Iris pigment epithelial cell (primary cell): ENCODE results near the gene FMOD.
"Not testable (repeated sequence)": the region's sequence is repeated elsewhere in the genome, so short reads cannot be mapped to it uniquely, and the experiment has no call there.

Source experiments
- DNase-seq: peaks from one replicate; pipeline ENCODE4 v3.0.0-alpha.2; 2011; ENCODE audit warnings: low read depth

FMOD gene

DNA sequence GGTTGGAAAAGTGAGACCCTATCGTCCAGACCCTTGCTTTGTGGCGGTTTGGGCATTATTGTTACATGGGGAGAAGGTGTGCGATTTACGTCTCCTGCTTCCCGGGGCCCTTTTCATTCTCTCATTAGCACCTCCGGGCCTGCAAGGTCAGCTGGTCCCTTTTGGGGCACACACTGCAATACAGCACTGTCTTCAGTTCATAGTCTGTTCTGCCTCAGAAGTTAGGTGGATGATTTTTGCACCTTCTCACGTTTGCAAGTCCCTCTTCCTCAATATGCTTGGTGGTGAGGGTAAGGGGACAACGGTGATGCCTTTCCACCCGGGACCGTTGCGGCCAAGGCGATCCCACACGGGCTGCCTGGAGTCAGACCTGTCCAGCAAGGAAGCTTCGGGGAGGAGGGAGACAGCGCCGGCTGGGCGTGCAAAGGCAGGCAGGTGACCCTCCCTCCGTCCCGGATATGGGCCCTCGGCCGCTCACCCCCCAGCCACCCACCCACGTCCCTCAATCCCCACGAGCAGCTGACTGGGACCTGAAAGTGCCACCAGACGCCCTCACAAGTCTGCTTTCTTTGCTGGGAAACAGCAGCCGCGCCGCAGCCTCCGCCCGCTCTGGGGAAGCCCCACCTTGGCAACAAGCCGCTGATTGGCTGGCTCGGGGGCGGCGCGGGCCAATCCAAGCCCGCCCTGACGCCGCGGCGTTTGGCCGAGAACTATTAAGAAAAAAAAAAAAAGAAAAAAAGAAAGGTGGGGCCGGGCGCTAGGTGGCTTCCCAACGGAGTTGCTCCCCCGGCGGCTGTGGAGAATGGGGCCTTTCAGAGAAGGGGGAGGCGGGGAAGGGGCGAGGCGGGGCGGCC is 23.9 kb downstream of the FMOD start:
- peak; percentile 89 for DNase-seq

GRCh38 chr1:203325418-203326091 is 25.4 kb downstream of the FMOD start:
- DNase-seq, result no peak

DNA sequence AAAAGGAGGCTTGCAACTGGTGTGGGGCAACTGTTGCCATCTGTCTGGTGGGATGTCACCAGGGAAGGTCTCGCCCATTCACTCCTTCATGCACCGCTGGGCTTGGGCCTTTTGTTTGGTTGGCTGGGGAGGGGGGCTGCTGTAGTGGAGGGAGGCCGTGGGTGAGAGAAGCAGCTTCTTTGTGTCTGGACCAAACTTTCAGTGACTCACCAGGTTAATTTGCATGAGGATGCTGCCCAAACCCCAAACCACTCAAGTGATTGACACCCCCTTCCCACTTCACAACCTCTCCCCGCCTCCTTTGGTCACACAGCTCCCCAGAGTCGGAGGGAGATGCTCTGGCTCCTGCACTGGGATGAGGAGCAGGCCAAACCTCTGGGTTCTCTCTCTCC is 25.9 kb downstream of the FMOD start:
- DNase-seq, result no peak

- DNase-seq, result no peak
Observed at GRCh38 chr1:203324105-203325025, 26.6 kb downstream of the FMOD start.

- no peak for DNase-seq
Observed at GRCh38 chr1:203323587-203323986, 27.3 kb downstream of the FMOD start.

GRCh38 chr1:203322500-203323179 is 28.3 kb downstream of the FMOD start:
- no peak for DNase-seq

DNA sequence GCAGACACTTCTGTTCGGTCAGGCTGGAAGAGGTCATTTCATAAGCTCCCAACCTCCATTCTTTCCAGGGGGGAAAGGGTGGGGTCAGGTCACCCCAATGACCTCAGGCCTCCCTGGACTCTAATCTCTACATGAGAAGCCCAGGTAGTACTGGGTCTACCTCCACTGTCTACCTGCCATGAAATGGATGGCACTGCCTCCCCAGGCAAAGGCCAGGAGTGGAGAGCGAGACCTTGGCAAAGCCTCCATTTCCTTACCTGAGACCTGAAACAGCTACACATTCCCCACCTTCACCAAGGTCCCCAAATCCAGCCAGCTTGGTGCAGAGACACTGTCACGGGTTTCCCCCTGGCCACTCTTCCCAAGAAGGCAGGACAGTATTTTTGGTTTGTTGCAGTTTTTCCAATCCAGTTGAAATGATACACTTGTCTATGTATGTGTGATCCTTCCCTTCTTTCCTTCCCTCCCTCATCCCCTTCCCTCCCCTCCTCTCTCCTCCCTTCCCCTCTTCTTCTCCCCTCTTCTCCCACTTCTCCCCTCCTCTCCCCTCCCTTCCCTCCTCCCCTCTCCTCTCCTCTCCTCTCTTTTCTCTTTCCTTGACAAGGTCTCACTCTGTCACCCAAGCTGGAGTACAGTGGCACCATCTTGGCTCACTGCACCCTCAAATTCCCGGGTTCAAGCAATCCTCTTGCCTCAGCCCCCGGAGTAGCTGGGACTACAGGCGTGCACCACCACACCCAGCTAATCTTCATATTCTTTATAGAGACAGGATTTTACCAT is 29.5 kb downstream of the FMOD start:
- DNase-seq, result no peak

DNA sequence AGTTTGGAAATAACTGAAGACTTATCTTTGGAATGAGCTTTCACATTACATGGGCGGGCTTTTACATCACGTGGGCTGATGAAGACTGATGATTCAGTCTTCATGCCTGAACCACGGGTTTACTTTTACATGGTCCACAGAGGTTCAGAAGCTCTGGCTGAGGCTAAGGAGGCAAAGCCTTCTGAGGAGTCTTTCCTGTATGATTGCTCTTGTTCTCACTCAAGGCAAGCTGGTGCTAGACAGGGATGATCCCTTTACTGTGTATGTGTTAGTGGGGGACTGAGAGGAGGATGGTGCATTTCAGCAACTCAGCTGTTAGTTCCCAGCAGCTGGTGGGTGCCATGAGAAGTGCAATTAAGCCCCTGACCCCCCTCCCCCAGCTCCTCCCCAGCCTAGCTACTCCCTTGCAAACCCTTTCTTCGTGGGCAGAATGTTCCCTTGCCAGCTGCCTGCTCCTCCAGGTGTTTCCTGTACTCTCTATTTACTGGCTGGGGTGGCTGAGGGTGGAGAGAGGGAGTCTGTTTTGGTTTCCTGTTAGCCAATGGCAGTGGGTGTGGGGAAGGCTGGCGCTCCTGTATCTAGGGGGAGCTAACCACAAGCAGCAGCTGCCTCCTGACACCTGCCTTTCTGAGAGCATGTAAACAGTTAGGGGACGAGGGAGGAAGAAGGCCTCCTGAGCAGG is 30.2 kb downstream of the FMOD start:
- peak; percentile 79 for DNase-seq

DNA sequence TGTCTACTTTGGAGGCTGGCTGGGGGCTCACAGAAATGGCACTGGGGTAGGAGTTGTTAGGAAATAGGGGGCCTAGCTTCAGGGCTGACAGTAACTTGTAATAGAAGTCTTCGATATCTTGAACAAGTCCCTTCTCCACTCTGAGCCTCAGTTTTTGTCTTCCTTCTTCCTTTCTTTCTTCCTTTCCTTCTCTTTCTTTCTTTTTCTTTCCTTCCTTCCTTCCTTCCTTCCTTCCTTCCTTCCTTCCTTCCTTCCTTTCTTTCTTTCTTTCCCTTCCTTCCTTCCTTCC is 32.7 kb downstream of the FMOD start:
- DNase-seq, result no peak

GRCh38 chr1:203317429-203318228 is 33.3 kb downstream of the FMOD start:
- DNase-seq, result no peak

GRCh38 chr1:203316626-203317093 is 34.3 kb downstream of the FMOD start:
- DNase-seq, result peak; percentile 77

GRCh38 chr1:203314025-203314759 is 36.7 kb downstream of the FMOD start:
- not testable (repeated sequence) for DNase-seq

GRCh38 chr1:203311368-203312301 is 39.3 kb downstream of the FMOD start:
- no peak for DNase-seq

DNA sequence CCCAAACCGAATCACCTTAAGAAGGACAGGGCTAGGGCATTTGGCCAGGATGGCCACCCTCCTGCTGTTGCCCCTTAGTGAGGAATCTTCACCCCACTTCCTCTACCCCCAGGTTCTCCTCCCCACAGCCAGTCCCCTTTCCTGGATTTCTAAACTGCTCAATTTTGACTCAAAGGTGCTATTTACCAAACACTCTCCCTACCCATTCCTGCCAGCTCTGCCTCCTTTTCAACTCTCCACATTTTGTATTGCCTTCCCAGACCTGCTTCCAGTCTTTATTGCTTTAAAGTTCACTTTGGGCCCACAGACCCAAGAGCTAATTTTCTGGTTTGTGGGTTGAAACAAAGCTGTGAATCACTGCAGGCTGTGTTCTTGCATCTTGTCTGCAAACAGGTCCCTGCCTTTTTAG is 42.0 kb downstream of the FMOD start:
- DNase-seq, result no peak

- no peak for DNase-seq
Observed at GRCh38 chr1:203308328-203308922, 42.5 kb downstream of the FMOD start.

DNA sequence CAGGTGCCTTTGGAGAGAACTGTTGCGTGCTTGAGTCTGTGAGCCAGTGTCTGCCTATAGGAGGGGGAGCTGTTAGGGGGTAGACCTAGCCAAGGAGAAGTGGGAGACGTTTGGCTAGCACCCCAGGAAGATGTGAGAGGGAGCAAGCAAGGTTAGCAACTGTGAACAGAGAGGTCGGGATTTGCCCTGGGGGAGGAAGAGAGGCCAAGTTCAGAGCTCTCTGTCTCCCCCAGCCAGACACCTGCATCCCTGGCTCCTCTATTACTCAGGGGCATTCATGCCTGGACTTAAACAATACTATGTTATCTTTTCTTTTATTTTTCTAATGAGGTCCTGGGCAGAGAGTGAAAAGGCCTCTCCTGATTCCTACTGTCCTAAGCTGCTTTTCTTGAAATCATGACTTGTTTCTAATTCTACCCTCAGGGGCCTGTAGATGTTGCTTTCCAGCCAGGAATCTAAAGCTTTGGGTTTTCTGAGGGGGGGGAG is 43.2 kb downstream of the FMOD start:
- no peak for DNase-seq

DNA sequence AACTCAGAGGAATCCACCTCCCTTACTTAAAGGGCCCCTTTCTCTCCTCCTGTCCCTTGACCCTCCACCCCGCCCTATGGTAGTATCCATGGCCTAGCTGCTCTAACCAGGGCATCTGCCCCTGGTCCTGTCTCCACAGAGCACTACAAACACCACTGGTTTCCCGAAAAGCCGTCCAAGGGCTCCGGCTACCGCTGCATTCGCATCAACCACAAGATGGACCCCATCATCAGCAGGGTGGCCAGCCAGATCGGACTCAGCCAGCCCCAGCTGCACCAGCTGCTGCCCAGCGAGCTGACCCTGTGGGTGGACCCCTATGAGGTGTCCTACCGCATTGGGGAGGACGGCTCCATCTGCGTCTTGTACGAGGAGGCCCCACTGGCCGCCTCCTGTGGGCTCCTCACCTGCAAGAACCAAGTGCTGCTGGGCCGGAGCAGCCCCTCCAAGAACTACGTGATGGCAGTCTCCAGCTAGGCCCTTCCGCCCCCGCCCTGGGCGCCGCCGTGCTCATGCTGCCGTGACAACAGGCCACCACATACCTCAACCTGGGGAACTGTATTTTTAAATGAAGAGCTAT is 43.9 kb downstream of the FMOD start:
- DNase-seq, result no peak
